SIG-M5 (cell line): ENCODE results near the gene POLR2L.

Source experiments
- DNase-seq: peaks from one replicate; lab custom pipeline; 2025; lab: John Stamatoyannopoulos, UW

The POLR2L gene

DNA sequence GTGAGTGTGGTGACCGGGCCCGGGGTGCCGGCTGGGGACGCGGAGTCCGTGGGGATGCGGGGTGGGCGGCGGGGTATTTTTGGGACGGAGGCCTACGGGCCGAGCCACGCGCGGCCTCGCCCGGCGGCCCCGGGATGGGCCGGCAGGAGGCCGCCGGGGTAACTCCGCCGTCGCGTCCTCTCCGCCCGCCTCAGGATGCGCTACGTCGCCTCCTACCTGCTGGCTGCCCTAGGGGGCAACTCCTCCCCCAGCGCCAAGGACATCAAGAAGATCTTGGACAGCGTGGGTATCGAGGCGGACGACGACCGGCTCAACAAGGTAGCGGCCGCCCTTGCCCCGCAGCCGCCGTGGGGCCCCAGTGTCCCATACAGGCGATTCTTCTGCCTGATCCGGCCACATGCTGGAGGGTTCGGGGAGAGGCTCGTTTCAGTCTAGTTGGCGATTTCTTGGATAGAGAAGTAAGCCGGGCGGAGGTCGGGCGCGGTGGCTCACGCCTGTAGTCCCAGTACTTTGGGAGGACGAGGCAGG is 32.2 kb downstream of the POLR2L start:
- DNase-seq: no peak

GRCh38 chr11:809287-810039 is 32.9 kb downstream of the POLR2L start, which contains the start of gene RPLP2:
TSS of gene RPLP2 (plus strand) at chr11:809967. CDS start at chr11:810235, 268 bp downstream.
- peak; percentile 67 for DNase-seq

- DNase-seq: no peak
Observed at GRCh38 chr11:808427-809286, 33.7 kb downstream of the POLR2L start.

DNA sequence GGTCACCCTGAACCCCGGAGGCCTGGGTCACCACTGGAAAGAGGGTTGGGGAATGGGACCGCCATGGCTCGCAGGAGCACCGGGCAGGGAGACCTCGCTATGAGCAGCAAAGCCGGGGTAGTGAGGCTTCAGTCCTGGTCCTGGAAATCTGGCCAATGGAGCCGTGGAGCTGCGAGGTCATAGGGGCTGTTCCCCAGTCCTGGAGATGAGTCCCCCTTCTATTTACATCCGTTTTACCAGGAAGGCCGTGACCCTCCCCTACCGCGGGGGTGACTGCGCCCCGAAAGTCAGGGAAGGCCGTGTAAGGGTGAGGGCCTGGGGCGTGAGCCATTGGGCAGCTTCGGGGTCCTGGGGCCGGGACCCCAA is 37.7 kb downstream of the POLR2L start:
- DNase-seq: no peak

GRCh38 chr11:803770-804598 is 38.3 kb downstream of the POLR2L start:
- no peak for DNase-seq

- DNase-seq: no peak
Observed at GRCh38 chr11:803467-803742, 38.9 kb downstream of the POLR2L start.

DNA sequence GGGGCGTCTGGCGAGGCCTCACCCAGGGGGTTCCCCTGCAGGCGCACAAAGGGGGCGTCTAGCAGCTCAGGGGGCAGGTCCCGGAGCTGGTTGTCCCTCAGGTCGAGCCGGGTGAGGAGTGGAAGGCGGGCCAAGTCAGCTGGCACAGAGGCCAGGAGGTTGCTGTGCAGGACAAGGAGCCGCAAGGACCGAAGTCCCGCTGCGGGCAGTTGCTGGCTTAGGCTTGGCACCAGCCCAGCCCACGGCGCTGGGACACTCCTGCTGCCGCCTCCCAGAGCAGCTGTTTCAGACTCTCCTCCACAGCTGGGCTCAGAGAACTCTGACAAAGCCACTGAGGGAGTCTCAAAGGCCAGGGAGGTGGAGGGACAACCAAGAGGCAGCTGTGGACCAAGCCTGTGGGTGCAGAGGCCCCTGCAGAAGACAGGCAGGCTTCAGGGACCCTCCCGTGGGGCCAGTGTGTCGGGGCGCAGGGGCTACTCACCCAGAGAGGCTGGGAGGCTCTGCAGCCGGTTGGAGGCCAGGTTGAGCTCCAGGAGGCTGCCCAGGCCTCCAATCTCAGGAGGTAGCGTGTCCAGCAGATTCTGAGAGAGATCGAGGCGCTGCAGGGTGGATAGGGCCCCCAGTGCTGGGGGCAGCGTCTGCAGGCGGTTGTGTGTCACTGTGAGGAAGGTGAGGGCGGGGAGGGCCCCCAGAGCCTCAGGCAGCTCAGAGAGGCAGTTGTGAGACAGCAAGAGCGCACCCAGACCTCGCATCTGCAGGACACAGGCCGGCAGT is 39.4 kb downstream of the POLR2L start:
- no peak for DNase-seq

GRCh38 chr11:802018-802617 is 40.2 kb downstream of the POLR2L start:
- no peak for DNase-seq

- no peak for DNase-seq
Observed at GRCh38 chr11:801097-801780, 41.1 kb downstream of the POLR2L start.

GRCh38 chr11:800473-800872 is 41.9 kb downstream of the POLR2L start:
- no peak for DNase-seq

DNA sequence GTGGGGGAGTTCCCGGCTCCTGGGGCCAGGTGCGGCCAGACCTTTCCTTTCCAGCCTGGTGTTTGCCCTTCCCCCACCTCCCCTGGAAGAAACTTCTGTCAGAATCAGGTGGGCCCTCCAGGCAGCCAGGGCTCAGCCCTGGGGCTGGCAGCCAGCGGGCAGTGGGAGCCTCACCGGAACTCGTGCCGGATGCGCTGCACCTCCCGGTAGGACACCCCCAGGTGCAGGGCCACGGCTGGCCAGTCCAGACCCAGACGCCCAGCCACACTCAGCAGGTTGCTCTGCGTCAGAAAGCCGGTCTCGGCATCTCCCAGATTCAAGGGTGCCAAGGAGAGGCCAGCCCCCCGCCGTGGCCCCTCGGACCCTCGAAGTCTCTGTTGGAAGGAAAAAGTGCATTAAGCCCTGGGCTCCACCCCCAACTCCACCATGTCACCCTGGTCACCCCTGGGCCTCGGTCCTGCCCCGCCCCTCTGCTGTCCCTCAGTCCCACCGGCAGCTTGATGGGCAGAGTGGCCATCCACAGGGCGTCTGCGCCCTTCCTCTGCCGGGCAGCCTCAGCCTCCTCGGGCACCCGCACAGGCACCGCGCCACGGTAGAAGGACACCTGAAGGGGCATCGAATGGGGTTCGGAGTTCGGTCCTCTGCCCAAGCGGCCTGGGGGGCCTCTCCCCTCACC is 42.5 kb downstream of the POLR2L start:
- no peak for DNase-seq

DNA sequence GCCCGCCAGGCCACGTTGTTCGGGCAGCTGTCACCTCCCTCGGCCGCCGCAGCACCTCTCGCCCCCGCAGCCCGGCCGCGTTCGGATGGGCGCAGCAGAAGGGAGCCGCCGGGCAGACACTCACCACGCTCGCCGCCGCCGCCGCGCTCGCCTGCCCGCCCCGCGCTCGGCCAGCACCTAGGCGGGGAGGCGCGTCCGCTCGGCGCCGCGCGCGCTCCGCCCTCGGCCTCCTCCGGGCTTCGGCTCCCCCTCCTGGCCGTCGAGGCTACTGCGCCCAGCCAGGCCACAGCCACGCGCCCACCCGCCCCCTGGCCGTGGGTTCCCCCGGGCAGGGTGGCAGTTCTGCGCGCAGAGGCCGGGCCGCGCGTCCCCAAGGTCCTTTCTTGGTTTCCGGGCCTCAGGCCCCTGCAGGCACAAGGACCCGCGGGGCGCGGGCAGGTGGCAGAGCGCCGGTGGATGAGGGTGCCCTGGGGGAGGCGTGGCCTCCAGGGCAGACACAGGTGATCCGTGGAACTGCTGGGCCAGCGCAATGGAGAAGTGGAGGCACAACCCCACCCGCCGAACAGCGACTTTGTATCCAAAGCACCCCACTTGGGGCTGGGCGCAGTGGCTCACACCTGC is 44.1 kb downstream of the POLR2L start, which contains the start of gene SLC25A22:
Gene SLC25A22, minus strand, starts transcription at position 189 of the 621 bp plus-strand sequence. CDS start 3,275 bp downstream, outside the sequence.
- no peak for DNase-seq

DNA sequence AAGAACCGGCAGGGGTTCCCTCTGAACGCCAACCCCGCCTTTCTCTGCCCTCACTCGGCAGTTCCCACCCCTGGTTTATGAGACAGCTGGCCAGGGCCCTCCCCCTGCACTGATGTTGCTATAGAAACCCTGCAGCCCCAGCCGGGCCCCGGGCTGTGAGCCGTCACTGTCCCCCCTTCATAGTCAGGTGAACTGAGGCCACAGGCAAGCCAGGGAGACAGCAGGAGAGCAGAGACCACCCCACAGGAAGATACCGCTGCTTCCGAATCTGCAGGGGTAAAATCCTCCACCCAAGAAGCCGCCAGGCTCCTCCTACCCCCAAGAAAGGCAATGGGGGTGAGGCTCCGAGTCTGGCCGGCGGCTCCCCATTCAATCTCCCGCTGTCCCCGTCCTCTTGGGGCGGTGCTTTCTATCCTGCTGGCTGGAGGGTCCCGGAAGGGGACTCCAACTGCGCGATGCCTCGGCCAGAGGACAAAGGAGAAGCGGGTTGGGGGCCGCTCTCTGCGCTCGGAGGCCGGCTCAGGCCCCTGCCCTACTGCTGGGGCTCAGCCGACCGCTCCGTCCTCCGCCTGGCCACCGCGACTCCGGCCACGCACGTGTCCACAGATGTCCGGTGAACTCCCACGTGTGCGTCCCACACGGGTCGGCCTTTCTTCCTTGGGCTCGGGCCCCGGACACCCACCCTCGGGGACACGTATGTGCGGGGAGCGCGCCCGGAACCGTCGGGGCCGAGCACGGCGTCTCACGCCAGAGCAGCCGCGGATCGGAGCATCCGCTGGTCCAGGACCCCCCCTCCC is 44.8 kb downstream of the POLR2L start:
- DNase-seq: peak; percentile 67

GRCh38 chr11:796565-797295 is 45.6 kb downstream of the POLR2L start:
- no peak for DNase-seq

DNA sequence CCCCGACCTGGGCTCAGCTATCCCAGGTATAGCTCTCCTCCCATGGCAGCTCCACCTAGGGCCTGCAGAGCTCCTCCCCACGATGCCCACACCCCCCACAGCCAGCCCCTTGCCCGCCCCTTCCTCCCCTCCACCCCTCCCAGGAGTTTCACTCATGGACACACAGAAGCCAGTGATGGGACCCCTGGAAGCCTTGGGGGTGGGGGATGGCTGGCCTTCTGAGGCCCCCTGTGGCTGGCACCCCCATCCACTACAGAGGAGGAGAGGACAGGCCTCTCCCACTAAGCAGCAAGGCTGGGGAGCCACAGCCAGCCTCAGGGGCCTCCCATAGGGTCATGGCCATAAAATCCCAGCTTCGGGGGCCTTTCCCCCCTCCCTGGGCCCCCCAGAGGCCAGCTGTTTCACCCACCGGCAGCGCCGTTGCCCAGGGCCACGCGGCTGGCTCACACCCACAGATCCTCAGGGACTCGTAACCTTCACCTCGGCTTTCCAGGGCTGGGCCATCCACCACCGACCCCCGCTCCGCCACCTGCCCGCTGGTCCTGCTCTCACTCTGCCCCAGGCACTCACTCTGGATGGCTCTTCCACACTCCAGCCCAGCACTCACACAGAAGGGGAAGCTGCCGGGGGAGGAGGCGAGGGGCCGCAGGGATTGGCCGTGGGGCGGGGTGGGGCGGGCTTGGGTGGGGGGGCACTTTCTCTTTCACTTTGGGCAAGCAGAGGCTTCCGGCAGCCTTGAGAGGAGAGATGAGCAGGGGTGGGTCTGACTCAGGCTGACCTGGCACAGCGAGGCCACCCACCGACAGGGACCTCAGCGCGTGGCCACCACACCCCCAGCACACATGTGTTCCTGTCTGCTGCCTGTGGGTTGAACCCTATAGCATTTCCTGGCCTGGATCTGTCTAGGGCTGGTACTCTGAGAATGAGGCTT is 46.4 kb downstream of the POLR2L start:
- DNase-seq: no peak

DNA sequence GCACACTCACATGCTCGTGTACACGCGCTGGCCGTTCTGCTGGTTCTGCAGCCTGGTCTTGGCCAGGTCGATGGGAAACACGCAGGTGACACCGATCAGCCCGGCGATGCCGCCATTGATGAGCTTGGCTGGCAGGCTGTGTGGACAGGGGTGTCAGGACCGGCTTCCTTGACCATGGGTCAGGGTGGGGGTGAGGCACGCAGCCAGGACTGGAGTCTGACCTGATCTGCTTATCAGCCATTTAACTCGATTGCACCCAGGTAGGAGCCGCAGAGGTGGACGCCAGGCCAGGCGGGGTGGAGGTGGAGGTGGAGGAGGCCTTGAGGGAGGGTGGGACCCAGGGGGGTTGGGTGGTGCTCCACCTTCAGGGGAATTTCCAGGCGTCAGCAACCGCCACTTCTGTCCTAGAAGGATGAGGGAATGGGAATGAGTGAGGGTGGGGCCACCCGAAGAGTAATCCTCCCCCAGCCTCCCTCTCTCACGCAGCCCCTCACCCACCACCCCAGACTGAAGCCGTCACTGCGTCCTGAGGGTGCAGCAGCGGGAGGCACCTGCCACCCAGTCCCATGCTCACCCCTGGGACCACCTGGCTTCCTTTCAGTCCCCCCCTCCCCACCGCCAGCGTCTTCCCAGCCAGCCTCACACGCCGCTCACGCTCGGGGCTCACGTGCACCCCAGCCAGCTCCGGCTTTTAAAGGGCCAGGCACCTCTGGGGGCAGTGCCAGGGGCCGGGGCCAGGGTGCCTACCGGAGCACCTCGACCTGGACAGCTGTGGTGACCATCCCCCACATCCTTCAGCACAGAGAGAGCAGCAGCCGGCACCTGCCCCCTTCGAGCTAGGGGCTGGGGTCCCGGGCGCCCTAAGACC is 47.3 kb downstream of the POLR2L start:
- no peak for DNase-seq
